SH-SY5Y (cell line): ENCODE results near the gene EVA1B.

Source experiments
- GATA2 ChIP-seq: IDR thresholded peaks from 2 replicates; pipeline ENCODE4 v1.6.1; 2011; ENCODE audit warnings: mild to moderate bottlenecking, low read depth, low read length
- GATA3 ChIP-seq: IDR thresholded peaks from 2 replicates; pipeline ENCODE4 v1.6.1; 2011; ENCODE audit warnings: low read depth, mild to moderate bottlenecking, low read length, moderate library complexity

DNA sequence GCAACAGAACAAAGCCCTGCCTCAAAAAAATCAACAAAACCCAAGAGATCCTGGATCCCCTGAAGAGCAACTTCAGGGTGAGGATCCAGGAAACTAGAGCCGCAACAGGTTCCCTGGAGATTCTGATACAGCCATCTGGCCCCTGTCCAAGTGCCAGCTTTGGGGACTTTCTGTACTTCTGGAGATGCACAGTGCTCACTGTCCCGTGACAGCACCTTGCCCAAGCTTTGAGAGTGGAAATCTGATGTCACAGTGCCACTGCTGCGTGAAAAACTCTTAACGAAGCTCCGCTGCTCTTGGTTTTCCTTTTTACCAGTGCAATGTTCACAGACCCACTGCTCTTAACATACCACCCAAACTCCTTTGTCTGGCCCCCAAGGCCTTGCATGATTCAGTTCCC lies 35.9 kb upstream of the EVA1B start:
- TF ChIP-seq GATA2 (no peak), GATA3 (no peak)
